HG02588 (cell line): ENCODE measurements around the gene MDM2.
A peak's percentile ranks its signal among the peaks of the same experiment; 100 is the strongest.
"Not testable (repeated sequence)": the region's sequence is repeated elsewhere in the genome, so short reads cannot be mapped to it uniquely, and the experiment has no call there.

Experiments
- ATAC-seq: cut with Tn5 transposase; IDR thresholded peaks from one replicate; pipeline ENCODE4 v1.9.1; 2021; ENCODE audit warnings: mild to moderate bottlenecking, moderate library complexity; ENCODE audit not compliant: unreplicated experiment

The MDM2 gene

GRCh38 chr12:68785358-68785757, 22.6 kb upstream of the MDM2 start:
- ATAC-seq = no peak

- ATAC-seq = no peak
Observed at GRCh38 chr12:68785823-68786222, 22.2 kb upstream of the MDM2 start.

GRCh38 chr12:68786929-68787328, 21.0 kb upstream of the MDM2 start:
- ATAC-seq = no peak

- no peak for ATAC-seq
Observed at GRCh38 chr12:68788554-68789143, 19.3 kb upstream of the MDM2 start.

GRCh38 chr12:68789144-68789878, 18.7 kb upstream of the MDM2 start:
- ATAC-seq = no peak

GRCh38 chr12:68790081-68790951, 17.7 kb upstream of the MDM2 start:
- ATAC-seq = no peak

GRCh38 chr12:68790952-68791234, 17.1 kb upstream of the MDM2 start:
- ATAC-seq = no peak

- ATAC-seq = no peak
Observed at GRCh38 chr12:68791897-68792481, 16.0 kb upstream of the MDM2 start.

GRCh38 chr12:68792952-68793351, 15.0 kb upstream of the MDM2 start:
- peak; percentile 83 for ATAC-seq

- no peak for ATAC-seq
Observed at GRCh38 chr12:68793436-68793835, 14.5 kb upstream of the MDM2 start.

- no peak for ATAC-seq
Observed at GRCh38 chr12:68793975-68794652, 13.9 kb upstream of the MDM2 start.

- ATAC-seq = no peak
Observed at GRCh38 chr12:68794653-68795251, 13.2 kb upstream of the MDM2 start.

GRCh38 chr12:68796399-68796798, 11.6 kb upstream of the MDM2 start:
- no peak for ATAC-seq

- no peak for ATAC-seq
Observed at GRCh38 chr12:68798882-68799234, 9.1 kb upstream of the MDM2 start.

- ATAC-seq = no peak
Observed at GRCh38 chr12:68800294-68800693, 7.7 kb upstream of the MDM2 start.

GRCh38 chr12:68801124-68801523, 6.9 kb upstream of the MDM2 start:
- not testable (repeated sequence) for ATAC-seq

- ATAC-seq = not testable (repeated sequence)
Observed at GRCh38 chr12:68802372-68802745, 5.6 kb upstream of the MDM2 start.

- ATAC-seq = not testable (repeated sequence)
Observed at GRCh38 chr12:68802911-68803651, 4.9 kb upstream of the MDM2 start.

GRCh38 chr12:68803948-68804656, 3.9 kb upstream of the MDM2 start:
- ATAC-seq = no peak
